Right hindlimb (tissue), 1 donor: ENCODE measurements around the gene PSENEN.
"Not testable (repeated sequence)": the region's sequence is repeated elsewhere in the genome, so short reads cannot be mapped to it uniquely, and the experiment has no call there.

Experiments used
- DNase-seq: peaks from one replicate; pipeline ENCODE4 v3.0.0-alpha.2; 2018

The PSENEN gene

DNA sequence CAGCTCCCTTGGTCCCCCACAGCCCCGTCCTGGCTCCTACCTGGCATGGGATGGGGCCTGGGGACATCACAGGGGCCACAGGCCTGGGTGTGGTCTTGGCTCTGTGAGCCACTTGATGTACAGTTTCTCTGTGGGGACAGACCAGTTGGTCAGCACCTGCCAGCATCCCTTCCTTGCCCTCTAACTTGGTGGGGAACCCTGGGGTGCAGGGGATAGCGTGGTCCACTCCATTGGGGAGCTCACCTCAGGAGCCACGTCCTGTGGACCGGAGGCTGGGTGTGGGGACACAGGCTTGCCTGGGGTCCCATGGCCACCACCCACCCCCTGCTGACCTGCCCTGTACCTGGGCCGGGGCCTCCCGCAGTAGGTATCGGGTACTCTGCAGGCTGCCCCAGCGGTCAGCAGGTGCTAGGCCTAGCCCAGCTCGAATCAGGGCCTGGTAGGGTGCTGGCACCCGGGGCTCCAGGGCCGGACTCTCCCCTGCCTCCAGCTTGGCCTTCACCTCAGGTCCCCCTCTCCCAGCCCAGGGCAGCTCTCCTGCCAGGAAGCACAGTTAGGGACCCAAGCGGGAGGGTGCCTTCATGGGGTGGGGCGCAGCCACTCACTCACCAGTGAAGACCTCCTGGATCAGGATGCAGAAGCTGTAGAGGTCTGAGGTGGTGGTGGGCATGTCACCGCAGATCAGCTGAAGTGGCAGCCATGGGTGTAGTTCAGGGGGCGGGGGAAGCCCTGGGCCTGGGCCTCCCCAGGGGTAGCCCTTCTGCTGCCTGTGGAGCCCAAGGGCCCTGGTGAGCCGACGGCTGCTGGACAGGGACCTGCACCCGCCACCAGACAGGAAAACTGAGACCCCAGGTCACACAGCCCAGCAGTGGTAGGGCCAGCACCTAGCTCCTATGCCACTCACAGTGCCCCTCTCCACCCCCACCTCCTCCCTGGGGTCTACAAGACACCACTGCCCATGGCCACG is 44.8 kb downstream of the PSENEN start:
- no peak for DNase-seq

GRCh38 chr19:35790981-35791813 is 45.7 kb downstream of the PSENEN start:
- no peak for DNase-seq

- DNase-seq: no peak
Observed at GRCh38 chr19:35791814-35792279, 46.4 kb downstream of the PSENEN start.

DNA sequence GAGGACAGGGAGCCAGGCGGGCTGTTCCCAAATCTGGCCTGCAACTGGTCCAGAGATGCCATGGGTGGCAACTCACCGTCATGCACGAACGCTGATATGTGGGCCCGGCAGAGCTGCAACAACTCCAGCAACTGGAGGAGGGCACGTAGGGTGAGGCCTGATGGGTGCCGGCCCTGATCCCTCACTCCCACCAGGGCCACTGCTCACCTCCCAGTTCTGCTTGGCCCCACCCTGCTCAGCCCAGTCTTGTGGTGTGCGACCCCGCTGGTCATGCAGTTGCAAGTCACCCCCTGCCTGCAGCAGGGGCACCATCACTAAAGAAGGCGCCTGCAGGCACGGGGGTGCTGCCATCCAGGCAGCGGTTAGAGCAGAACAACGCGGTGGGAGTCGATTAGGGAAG is 46.9 kb downstream of the PSENEN start:
- no peak for DNase-seq

GRCh38 chr19:35792888-35793287 is 47.4 kb downstream of the PSENEN start:
- no peak for DNase-seq

DNA sequence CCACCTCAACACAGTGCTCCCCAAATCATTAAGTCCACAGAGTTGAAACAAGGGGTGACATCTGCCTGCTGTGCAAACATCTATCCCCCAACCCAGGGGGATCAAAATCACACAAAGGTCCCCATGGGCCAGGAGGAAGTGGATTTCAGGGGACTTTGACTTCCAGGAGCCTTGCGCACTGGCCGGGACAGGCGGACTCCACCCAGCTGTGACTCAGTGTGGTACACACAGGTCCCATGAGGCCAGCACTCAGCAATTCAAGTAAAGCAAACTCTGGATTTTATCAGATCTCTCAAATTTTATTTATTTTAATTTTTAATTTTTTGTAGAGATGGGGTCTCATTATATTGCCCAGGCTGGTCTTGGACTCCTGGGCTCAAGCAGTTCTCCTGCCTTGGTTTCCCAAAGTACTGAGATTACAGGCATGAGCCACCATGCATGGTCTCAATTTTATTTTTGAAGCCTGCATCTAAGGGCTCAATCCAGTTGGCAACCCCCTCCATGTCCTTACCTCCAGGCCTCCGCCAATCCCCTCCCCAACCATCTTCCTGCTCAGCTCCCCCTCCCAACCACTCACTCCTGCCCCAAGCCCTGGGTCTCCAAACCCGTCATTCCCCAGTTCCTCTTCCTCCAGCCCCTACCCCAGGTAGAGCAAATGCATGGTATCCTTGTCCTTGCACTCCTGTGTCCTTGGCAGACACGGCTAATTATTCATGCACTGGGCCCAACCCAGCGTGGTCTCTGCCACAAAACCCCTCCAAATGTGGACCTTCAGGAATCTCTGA is 48.1 kb downstream of the PSENEN start:
- no peak for DNase-seq

- not testable (repeated sequence) for DNase-seq
Observed at GRCh38 chr19:35795564-35795963, 50.1 kb downstream of the PSENEN start.
